ENCODE results near the gene MAPK12. TPM values are rescaled to one million over a fixed set of nuclear protein-coding genes. Genes with fewer than 3 reads are reported as not detected.
"Not testable (repeated sequence)": the region's sequence is repeated elsewhere in the genome, so short reads cannot be mapped to it uniquely, and the experiment has no call there.

Gene MAPK12
- total RNA-seq, 1 donor, result 0.73 TPM

GRCh38 chr22:50205781-50206569, 55.5 kb downstream of the MAPK12 start:
- no peaks in the 10 kb centered on the region for H3K27me3 ChIP-seq (ENCODE audit: insufficient read depth, low read length)
- no peak overlapping the region for H3K4me3 ChIP-seq (ENCODE audit: low read length)
- no peaks in the 10 kb centered on the region for H3K9me3 ChIP-seq (ENCODE audit: low read depth, low read length)
- peaks cover 63% of the 10 kb centered on the region for H3K4me1 ChIP-seq (ENCODE audit: insufficient read depth, low read length)

- H3K4me1 ChIP-seq (ENCODE audit: insufficient read depth, low read length), result peaks cover 67% of the 10 kb centered on the region
- H3K27me3 ChIP-seq (ENCODE audit: insufficient read depth, low read length); H3K9me3 ChIP-seq (ENCODE audit: low read depth, low read length); H3K4me3 ChIP-seq (ENCODE audit: low read length): not testable (repeated sequence)
These were observed 56.5 kb downstream of the MAPK12 start for GRCh38 chr22:50204998-50205397.

GRCh38 chr22:50204571-50204970, 56.9 kb downstream of the MAPK12 start:
- H3K27me3 ChIP-seq (ENCODE audit: insufficient read depth, low read length), result no peaks in the 10 kb centered on the region
- H3K9me3 ChIP-seq (ENCODE audit: low read depth, low read length), result no peaks in the 10 kb centered on the region
- H3K4me1 ChIP-seq (ENCODE audit: insufficient read depth, low read length), result peaks cover 67% of the 10 kb centered on the region
- no peak overlapping the region for H3K4me3 ChIP-seq (ENCODE audit: low read length)

- H3K4me3 ChIP-seq (ENCODE audit: low read length), result no peak overlapping the region
- H3K9me3 ChIP-seq (ENCODE audit: low read depth, low read length), result no peaks in the 10 kb centered on the region
- no peaks in the 10 kb centered on the region for H3K27me3 ChIP-seq (ENCODE audit: insufficient read depth, low read length)
- peaks cover 65% of the 10 kb centered on the region for H3K4me1 ChIP-seq (ENCODE audit: insufficient read depth, low read length)
These were observed 58.2 kb downstream of the MAPK12 start for GRCh38 chr22:50203288-50203687.

Other genes starting within 250 kb of the MAPK12 start
- not detected for gene IL17REL, start 248.9 kb downstream of the MAPK12 start, total RNA-seq
- not detected for gene TTLL8, start 203.4 kb downstream of the MAPK12 start, total RNA-seq
- gene MLC1, start 176.3 kb downstream of the MAPK12 start, total RNA-seq, result 2.8 TPM
- gene MOV10L1, start 171.7 kb downstream of the MAPK12 start, total RNA-seq, result not detected
- 0.94 TPM for gene PANX2, start 91.0 kb downstream of the MAPK12 start, total RNA-seq
- 44.0 TPM for gene TRABD, start 75.8 kb downstream of the MAPK12 start, total RNA-seq
- gene SELENOO, start 60.7 kb downstream of the MAPK12 start, total RNA-seq, result 11.8 TPM
- gene TUBGCP6, start 16.7 kb downstream of the MAPK12 start, total RNA-seq, result 45.1 TPM
- gene HDAC10, start 10.4 kb downstream of the MAPK12 start, total RNA-seq, result 36.4 TPM
- gene MAPK11, start 8.7 kb upstream of the MAPK12 start, total RNA-seq, result 1.3 TPM
- gene PLXNB2, start 46.0 kb upstream of the MAPK12 start, total RNA-seq, result 66.0 TPM
- 1.0 TPM for gene DENND6B, start 65.3 kb upstream of the MAPK12 start, total RNA-seq
- 27.5 TPM for gene PPP6R2, start 81.6 kb upstream of the MAPK12 start, total RNA-seq
- gene SBF1, start 213.4 kb upstream of the MAPK12 start, total RNA-seq, result 63.4 TPM
- gene ADM2, start 219.9 kb upstream of the MAPK12 start, total RNA-seq, result 0.31 TPM
- gene MIOX, start 225.2 kb upstream of the MAPK12 start, total RNA-seq, result not detected
- 22.8 TPM for gene LMF2, start 246.0 kb upstream of the MAPK12 start, total RNA-seq
- gene NCAPH2, start 246.5 kb upstream of the MAPK12 start, total RNA-seq, result 40.6 TPM

Data from mononuclear cell (primary cell).